ENCODE data around the gene GATAD2A.

DNA sequence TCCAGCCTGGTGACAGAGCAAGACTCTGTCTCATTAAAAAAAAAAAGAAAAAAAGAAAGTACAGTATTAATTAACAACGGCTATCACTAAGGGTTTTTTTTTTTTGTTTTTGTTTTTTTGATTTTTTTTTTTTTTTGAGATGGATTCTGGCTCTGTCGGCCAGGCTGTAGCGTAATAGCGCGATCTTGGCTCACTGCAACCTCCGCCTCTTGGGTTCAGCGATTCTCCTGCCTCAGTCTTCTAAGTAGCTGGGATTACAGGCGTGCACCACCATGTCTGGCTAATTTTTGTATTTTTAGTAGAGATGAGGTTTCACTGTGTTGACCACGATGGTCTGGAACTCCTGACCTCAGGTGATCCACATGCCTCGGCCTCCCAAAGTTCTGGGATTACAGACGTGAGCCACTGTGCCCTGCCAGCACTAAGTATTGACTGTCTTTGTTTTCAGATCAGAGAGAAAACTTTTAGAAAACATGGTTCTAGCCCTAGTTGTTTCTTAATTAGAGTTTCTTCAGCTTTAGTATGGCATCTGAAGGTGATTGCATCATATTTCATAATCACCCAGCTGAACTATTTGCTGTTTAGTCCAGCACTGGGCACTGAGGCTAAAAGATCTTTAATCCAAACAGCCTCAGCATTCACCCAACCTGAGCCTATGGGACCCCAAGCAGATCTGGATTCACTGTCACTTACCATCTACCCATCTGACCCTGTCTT is 2.7 kb upstream of the GATAD2A start:
- TF ChIP-seq, protein P1, sequence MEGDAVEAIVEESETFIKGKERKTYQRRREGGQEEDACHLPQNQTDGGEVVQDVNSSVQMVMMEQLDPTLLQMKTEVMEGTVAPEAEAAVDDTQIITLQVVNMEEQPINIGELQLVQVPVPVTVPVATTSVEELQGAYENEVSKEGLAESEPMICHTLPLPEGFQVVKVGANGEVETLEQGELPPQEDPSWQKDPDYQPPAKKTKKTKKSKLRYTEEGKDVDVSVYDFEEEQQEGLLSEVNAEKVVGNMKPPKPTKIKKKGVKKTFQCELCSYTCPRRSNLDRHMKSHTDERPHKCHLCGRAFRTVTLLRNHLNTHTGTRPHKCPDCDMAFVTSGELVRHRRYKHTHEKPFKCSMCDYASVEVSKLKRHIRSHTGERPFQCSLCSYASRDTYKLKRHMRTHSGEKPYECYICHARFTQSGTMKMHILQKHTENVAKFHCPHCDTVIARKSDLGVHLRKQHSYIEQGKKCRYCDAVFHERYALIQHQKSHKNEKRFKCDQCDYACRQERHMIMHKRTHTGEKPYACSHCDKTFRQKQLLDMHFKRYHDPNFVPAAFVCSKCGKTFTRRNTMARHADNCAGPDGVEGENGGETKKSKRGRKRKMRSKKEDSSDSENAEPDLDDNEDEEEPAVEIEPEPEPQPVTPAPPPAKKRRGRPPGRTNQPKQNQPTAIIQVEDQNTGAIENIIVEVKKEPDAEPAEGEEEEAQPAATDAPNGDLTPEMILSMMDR (IDR thresholded peaks at IDR 0.05; ENCODE audit: borderline replicate concordance, extremely low read depth, low read length, poor library complexity, severe bottlenecking) = no peak
- TF ChIP-seq EZH2 (IDR thresholded peaks at IDR 0.05; ENCODE audit: borderline replicate concordance, low read depth, low read length, severe bottlenecking) = no peak

Data from DND-41 (cell line).